Activated CD4-positive, alpha-beta memory T cell treated with anti-CD3 and anti-CD28 coated beads for 36 hours (primary cell): ENCODE results near the gene OR52H1. TPM values are rescaled to one million over a fixed set of nuclear protein-coding genes. Genes with fewer than 3 reads are reported as not detected.

Source experiments
- CTCF ChIA-PET: fragments of 350-600 bp; sonication (Branson Sonifier 250); formaldehyde crosslinking; loops from one replicate; lab custom pipeline; 2021; ENCODE audit warnings: antibody characterized with exemption, inconsistent platforms; lab: Charles Lee
- POLR2A ChIA-PET: fragments of 350-600 bp; sonication (Branson Sonifier 250); formaldehyde crosslinking; loops from one replicate; lab custom pipeline; 2021; ENCODE audit warnings: antibody characterized with exemption; lab: Charles Lee
- DNase-seq: peaks from one replicate; pipeline ENCODE4 v3.0.0-alpha.2; 2020
- H3K27ac Mint-ChIP-seq: one replicate; pipeline ENCODE4 v1.8.0; 2021; ENCODE audit warnings: mixed read lengths
- H3K27me3 Mint-ChIP-seq: one replicate; pipeline ENCODE4 v1.8.0; 2021; ENCODE audit warnings: mixed read lengths
- H3K36me3 Mint-ChIP-seq: one replicate; pipeline ENCODE4 v1.8.0; 2021; ENCODE audit warnings: mixed read lengths
- H3K4me1 Mint-ChIP-seq: one replicate; pipeline ENCODE4 v1.8.0; 2021; ENCODE audit warnings: low read depth, mixed read lengths
- H3K4me3 Mint-ChIP-seq: one replicate; pipeline ENCODE4 v1.8.0; 2021; ENCODE audit warnings: mild to moderate bottlenecking, mixed read lengths
- H3K9me3 Mint-ChIP-seq: one replicate; pipeline ENCODE4 v1.8.0; 2021; ENCODE audit warnings: mixed read lengths
- intact Hi-C: fragments of 100-400 bp; cut with micrococcal nuclease; formaldehyde crosslinking; loops from one replicate; pipeline ENCODE4 v1.15.1; 2023
- total RNA-seq, 2 experiments: library from RNA; stranded (reverse); gene quantifications; one replicate each; pipeline ENCODE4 v1.2.3, GENCODE V29; 2021

Gene OR52H1
- total RNA-seq, 2 experiments from 2014 or later, result not detected

- ChIA-PET POLR2A (no interaction called here), CTCF (no interaction called here)
- no peak for DNase-seq
- Mint-ChIP-seq H3K27ac (no peak overlapping the region), H3K27me3 (peaks cover 4% of the 10 kb centered on the region), H3K4me3 (no peak overlapping the region), H3K4me1 (no peaks in the 10 kb centered on the region), H3K9me3 (no peaks in the 10 kb centered on the region), H3K36me3 (no peaks in the 10 kb centered on the region)
- intact Hi-C loops, result no loop called here
Observed at GRCh38 chr11:5564259-5565019, 16.1 kb upstream of the OR52H1 start.

GRCh38 chr11:5557751-5558150 lies 9.4 kb upstream of the OR52H1 start:
- H3K27ac Mint-ChIP-seq, result no peak overlapping the region
- POLR2A ChIA-PET, result no interaction called here
- H3K4me1 Mint-ChIP-seq, result no peaks in the 10 kb centered on the region
- H3K9me3 Mint-ChIP-seq, result no peaks in the 10 kb centered on the region
- CTCF ChIA-PET, result no interaction called here
- H3K4me3 Mint-ChIP-seq, result no peak overlapping the region
- no peak for DNase-seq
- peaks cover 4% of the 10 kb centered on the region for H3K27me3 Mint-ChIP-seq
- H3K36me3 Mint-ChIP-seq, result no peaks in the 10 kb centered on the region
- intact Hi-C loops, result no loop called here

- intact Hi-C loops, result no loop called here
- POLR2A ChIA-PET, result no interaction called here
- CTCF ChIA-PET, result no interaction called here
- Mint-ChIP-seq H3K4me1 (no peaks in the 10 kb centered on the region), H3K27me3 (peaks cover 4% of the 10 kb centered on the region), H3K27ac (no peak overlapping the region), H3K4me3 (no peak overlapping the region), H3K36me3 (no peaks in the 10 kb centered on the region), H3K9me3 (no peaks in the 10 kb centered on the region)
- DNase-seq, result no peak
Observed at GRCh38 chr11:5556596-5557188, 8.4 kb upstream of the OR52H1 start.

GRCh38 chr11:5553343-5553742 lies 5.0 kb upstream of the OR52H1 start:
- Mint-ChIP-seq H3K4me1 (no peaks in the 10 kb centered on the region), H3K27ac (no peak overlapping the region), H3K27me3 (peaks cover 2% of the 10 kb centered on the region), H3K36me3 (no peaks in the 10 kb centered on the region), H3K4me3 (no peak overlapping the region), H3K9me3 (no peaks in the 10 kb centered on the region)
- ChIA-PET POLR2A (no interaction called here), CTCF (no interaction called here)
- intact Hi-C loops, result no loop called here
- DNase-seq, result no peak

- ChIA-PET POLR2A (no interaction called here), CTCF (no interaction called here)
- Mint-ChIP-seq H3K9me3 (no peaks in the 10 kb centered on the region), H3K27ac (no peak overlapping the region), H3K36me3 (no peaks in the 10 kb centered on the region), H3K27me3 (peaks cover 2% of the 10 kb centered on the region), H3K4me3 (no peak overlapping the region), H3K4me1 (no peaks in the 10 kb centered on the region)
- no peak for DNase-seq
- intact Hi-C loops, result no loop called here
Observed at GRCh38 chr11:5550440-5551095, 2.2 kb upstream of the OR52H1 start.

- POLR2A ChIA-PET, result no interaction called here
- H3K4me1 Mint-ChIP-seq, result no peaks in the 10 kb centered on the region
Observed at GRCh38 chr11:5547982-5548381, 358 bp downstream of the OR52H1 start.

GRCh38 chr11:5546457-5546856 lies 1.9 kb downstream of the OR52H1 start:
- Mint-ChIP-seq H3K27me3 (peaks cover 3% of the 10 kb centered on the region), H3K4me1 (no peaks in the 10 kb centered on the region), H3K4me3 (no peak overlapping the region), H3K27ac (no peak overlapping the region), H3K9me3 (no peaks in the 10 kb centered on the region), H3K36me3 (no peaks in the 10 kb centered on the region)
- intact Hi-C loops, result no loop called here
- CTCF ChIA-PET, result no interaction called here
- no peak for DNase-seq
- POLR2A ChIA-PET, result no interaction called here

More at GRCh38 chr11:5547982-5548381, 358 bp downstream of the OR52H1 start:
- intact Hi-C loops, result no loop called here
- no peak overlapping the region for H3K27ac Mint-ChIP-seq
- CTCF ChIA-PET, result no interaction called here
- H3K9me3 Mint-ChIP-seq, result no peaks in the 10 kb centered on the region
- peaks cover 2% of the 10 kb centered on the region for H3K27me3 Mint-ChIP-seq
- DNase-seq, result no peak
- no peak overlapping the region for H3K4me3 Mint-ChIP-seq
- H3K36me3 Mint-ChIP-seq, result no peaks in the 10 kb centered on the region

GRCh38 chr11:5541427-5541826 lies 6.9 kb downstream of the OR52H1 start:
- Mint-ChIP-seq H3K9me3 (peaks cover 3% of the 10 kb centered on the region), H3K4me1 (no peaks in the 10 kb centered on the region), H3K27ac (no peak overlapping the region), H3K27me3 (peaks cover 5% of the 10 kb centered on the region), H3K36me3 (no peaks in the 10 kb centered on the region), H3K4me3 (no peak overlapping the region)
- intact Hi-C loops, result no loop called here
- no peak for DNase-seq
- POLR2A ChIA-PET, result no interaction called here
- CTCF ChIA-PET, result no interaction called here

- ChIA-PET POLR2A (no interaction called here), CTCF (no interaction called here)
- H3K4me3 Mint-ChIP-seq, result no peak overlapping the region
- intact Hi-C loops, result no loop called here
- H3K4me1 Mint-ChIP-seq, result no peaks in the 10 kb centered on the region
- peaks cover 3% of the 10 kb centered on the region for H3K9me3 Mint-ChIP-seq
- H3K27me3 Mint-ChIP-seq, result peaks cover 3% of the 10 kb centered on the region
- DNase-seq, result no peak
- H3K27ac Mint-ChIP-seq, result no peak overlapping the region
- no peaks in the 10 kb centered on the region for H3K36me3 Mint-ChIP-seq
Observed at GRCh38 chr11:5536482-5536881, 11.9 kb downstream of the OR52H1 start.

- Mint-ChIP-seq H3K27me3 (no peaks in the 10 kb centered on the region), H3K9me3 (peaks cover 3% of the 10 kb centered on the region), H3K4me3 (no peak overlapping the region), H3K27ac (no peak overlapping the region), H3K36me3 (no peaks in the 10 kb centered on the region), H3K4me1 (no peaks in the 10 kb centered on the region)
- POLR2A ChIA-PET, result no interaction called here
- no peak for DNase-seq
- CTCF ChIA-PET, result no interaction called here
- intact Hi-C loops, result no loop called here
Observed at GRCh38 chr11:5534046-5534445, 14.3 kb downstream of the OR52H1 start.

- Mint-ChIP-seq H3K36me3 (no peaks in the 10 kb centered on the region), H3K27ac (no peak overlapping the region), H3K4me3 (no peak overlapping the region), H3K9me3 (no peaks in the 10 kb centered on the region), H3K4me1 (no peaks in the 10 kb centered on the region), H3K27me3 (no peaks in the 10 kb centered on the region)
- intact Hi-C loops, result no loop called here
- POLR2A ChIA-PET, result no interaction called here
- CTCF ChIA-PET, result no interaction called here
- no peak for DNase-seq
Observed at GRCh38 chr11:5531053-5531831, 17.1 kb downstream of the OR52H1 start.

- intact Hi-C loops, result no loop called here
- Mint-ChIP-seq H3K27me3 (no peaks in the 10 kb centered on the region), H3K36me3 (no peaks in the 10 kb centered on the region), H3K9me3 (no peaks in the 10 kb centered on the region), H3K4me1 (no peaks in the 10 kb centered on the region), H3K27ac (no peak overlapping the region), H3K4me3 (no peak overlapping the region)
- no peak for DNase-seq
- ChIA-PET CTCF (interaction anchor here (1.1 kb wide), 1 partner anchor 14 kb away, joined by 3 read pairs; no protein-coding TSS in a partner anchor), POLR2A (no interaction called here)
Observed at GRCh38 chr11:5528495-5528894, 19.8 kb downstream of the OR52H1 start.
